ENCODE measurements around the gene VPS39. TPM values are rescaled to one million over a fixed set of nuclear protein-coding genes. Genes with fewer than 3 reads are reported as not detected.

VPS39 gene
- total RNA-seq, 6 experiments from 2014 or later = 16.6 to 32.7 (median 23.2) TPM

- 100% methylated on average over 2 of the region's 2 CpGs for WGBS (ENCODE audit: insufficient coverage, low coverage, low lambda C conversion rate, missing lambda C conversion rate)
- Histone ChIP-seq H3K4me1 (peaks cover 0 to 4% (median 0%) of the 10 kb centered on the region in 4 donors), H3K27ac (no peak overlapping the region), H3K9me3 (no peaks in the 10 kb centered on the region), H3K27me3 (no peaks in the 10 kb centered on the region), H3K4me3 (no peak overlapping the region), H3K36me3 (peaks cover 6 to 46% (median 10%) of the 10 kb centered on the region in 4 donors)
- no peak for DNase-seq
- no peak for TF ChIP-seq CTCF (IDR thresholded peaks at IDR 0.05)
- no peak for ATAC-seq
- intact Hi-C loops (cut with DNase I) = no loop called here
These were observed 17.7 kb downstream of the VPS39 start for GRCh38 chr15:42190370-42190769.

GRCh38 chr15:42185801-42186200 is 22.3 kb downstream of the VPS39 start:
- H3K4me3 ChIP-seq = no peak overlapping the region
- H3K4me1 ChIP-seq = no peaks in the 10 kb centered on the region
- H3K36me3 ChIP-seq = peaks cover 5 to 79% (median 17%) of the 10 kb centered on the region in 4 donors
- H3K27me3 ChIP-seq = no peaks in the 10 kb centered on the region
- TF ChIP-seq CTCF (IDR thresholded peaks at IDR 0.05) (no peak), POLR2A (IDR thresholded peaks at IDR 0.05) (no peak)
- intact Hi-C loops (cut with DNase I) = no loop called here
- ATAC-seq (no peak), DNase-seq (no peak)
- WGBS (ENCODE audit: insufficient coverage, low coverage, low lambda C conversion rate, missing lambda C conversion rate) = 100% methylated on average over 1 of the region's 1 CpG
- H3K9me3 ChIP-seq = no peaks in the 10 kb centered on the region
- no peak overlapping the region for H3K27ac ChIP-seq

- Histone ChIP-seq H3K36me3 (peaks cover 0 to 69% (median 19%) of the 10 kb centered on the region in 4 donors), H3K4me1 (no peaks in the 10 kb centered on the region), H3K9me3 (no peaks in the 10 kb centered on the region), H3K27me3 (no peaks in the 10 kb centered on the region), H3K27ac (no peak overlapping the region), H3K4me3 (no peak overlapping the region)
- no peak for ATAC-seq
- 98% methylated on average over 4 of the region's 4 CpGs for WGBS (ENCODE audit: insufficient coverage, low coverage, low lambda C conversion rate, missing lambda C conversion rate)
- TF ChIP-seq POLR2A (IDR thresholded peaks at IDR 0.05) (no peak), CTCF (IDR thresholded peaks at IDR 0.05) (no peak)
- no peak for DNase-seq
- intact Hi-C loops (cut with DNase I) = no loop called here
These were observed 23.4 kb downstream of the VPS39 start for GRCh38 chr15:42184736-42185135.

- 44% methylated on average over 5 of the region's 5 CpGs for WGBS (ENCODE audit: insufficient coverage, low coverage, low lambda C conversion rate, missing lambda C conversion rate)
- H3K27ac ChIP-seq = no peak overlapping the region
- no peaks in the 10 kb centered on the region for H3K27me3 ChIP-seq
- DNase-seq (peak in 1 of 3 donors; percentile 32), ATAC-seq (peak; percentile 51 to 75 (median 66))
- H3K36me3 ChIP-seq = peaks cover 0 to 68% (median 20%) of the 10 kb centered on the region in 4 donors
- H3K9me3 ChIP-seq = no peaks in the 10 kb centered on the region
- H3K4me1 ChIP-seq = no peaks in the 10 kb centered on the region
- TF ChIP-seq CTCF (IDR thresholded peaks at IDR 0.05) (no peak), POLR2A (IDR thresholded peaks at IDR 0.05) (no peak)
- H3K4me3 ChIP-seq = no peak overlapping the region
- intact Hi-C loops (cut with DNase I) = no loop called here
These were observed 23.8 kb downstream of the VPS39 start for GRCh38 chr15:42184296-42184695.

GRCh38 chr15:42182961-42183360 is 25.1 kb downstream of the VPS39 start:
- Histone ChIP-seq H3K36me3 (peaks cover 0 to 67% (median 22%) of the 10 kb centered on the region in 4 donors), H3K9me3 (no peaks in the 10 kb centered on the region), H3K27ac (no peak overlapping the region), H3K4me3 (no peak overlapping the region), H3K4me1 (no peaks in the 10 kb centered on the region), H3K27me3 (no peaks in the 10 kb centered on the region)
- no peak for DNase-seq
- ATAC-seq = peak in 3 of 4 donors; percentile 37 to 46 (median 38)
- intact Hi-C loops (cut with DNase I) = no loop called here
- no peak for TF ChIP-seq CTCF (IDR thresholded peaks at IDR 0.05)
- no peak for TF ChIP-seq POLR2A (IDR thresholded peaks at IDR 0.05)
- 62% methylated on average over 6 of the region's 6 CpGs for WGBS (ENCODE audit: insufficient coverage, low coverage, low lambda C conversion rate, missing lambda C conversion rate)
